Transverse colon (tissue), 4 donors: ENCODE data around the gene CNPY4. TPM values are rescaled to one million over a fixed set of nuclear protein-coding genes. Genes with fewer than 3 reads are reported as not detected.

Source experiments
- DNase-seq: peaks from one replicate; pipeline ENCODE4 v3.0.0-alpha.2; 2019
- H3K27ac ChIP-seq, 4 donors: fragments of 200-600 bp; sonication (generic); 2 replicates each; pipeline ENCODE4 v1.5.1; 2016 to 2018; ENCODE audit warnings: inconsistent platforms in 4 of 4
- H3K27me3 ChIP-seq: fragments of 200-600 bp; sonication (generic); 2 replicates; pipeline ENCODE4 v1.5.1; 2017; ENCODE audit warnings: inconsistent platforms
- H3K36me3 ChIP-seq, 4 donors: fragments of 200-600 bp; sonication (generic); 2 replicates each; pipeline ENCODE4 v1.5.1; 2017 to 2019; ENCODE audit warnings: inconsistent platforms in 4 of 4
- H3K4me1 ChIP-seq, 4 donors: fragments of 200-600 bp; sonication (generic); 2 replicates each; pipeline ENCODE4 v1.5.1; 2017 to 2020; ENCODE audit warnings: inconsistent platforms in 4 of 4
- H3K4me3 ChIP-seq, 4 donors: fragments of 200-600 bp; sonication (generic); 1 replicate in 1 of 4; 2 replicates in 3 of 4; pipeline versions ENCODE4 v1.5.1 to v1.6.1; 2017 to 2019; ENCODE audit warnings: inconsistent platforms in 4 of 4
- H3K9me3 ChIP-seq, 2 donors: fragments of 200-600 bp; sonication (generic); 2 replicates each; pipeline ENCODE4 v1.5.1; 2017 to 2019; ENCODE audit warnings: inconsistent platforms in 2 of 2
- EP300 ChIP-seq: sonication (generic); formaldehyde crosslinking; IDR thresholded peaks from one replicate; pipeline ENCODE4 v1.6.1; 2017; ENCODE audit warnings: antibody characterized with exemption, low read depth
- POLR2A ChIP-seq: fragments of 450-650 bp; IDR thresholded peaks from one replicate; pipeline ENCODE4 v1.6.1; 2016; ENCODE audit warnings: antibody characterized with exemption, mild to moderate bottlenecking, moderate library complexity
- POLR2AphosphoS5 ChIP-seq, 3 donors: sonication (generic); formaldehyde crosslinking; IDR thresholded peaks; one replicate each; pipeline ENCODE4 v1.6.1; 2016; ENCODE audit warnings: antibody characterized with exemption in 3 of 3
- WGBS, 2 donors: methylation state at CpG; one replicate each; pipeline ENCODE4 v1.1.5; 2018; ENCODE audit warnings: low coverage in 1 of 2; 5-methylcytosine and 5-hydroxymethylcytosine counted together
- in situ Hi-C, 4 donors: fragments of 200-750 bp; cut with MboI; loops; one replicate each; pipeline versions ENCODE4 v1.15.0 to v1.15.1; 2017; ENCODE audit warnings: low sequenced_read_pairs in 3 of 4, low pct_ligation_motif_present in 1 of 4, low pct_unique_long_range_greater_than_20kb in 1 of 4
- intact Hi-C: fragments of 100-400 bp; cut with DNase I; formaldehyde crosslinking; loops from one replicate; pipeline ENCODE4 v1.15.1; 2023; ENCODE audit warnings: low total_unique reads
- total RNA-seq, 4 donors: library from RNA; depleted of rRNA; stranded (reverse); fragments of >200 nt; gene quantifications; one replicate each; pipeline ENCODE4 v1.1.0, GENCODE V29; 2016
- TF ChIP-seq, protein P1 (sequence below), 5 experiments: fragments of 200-600 bp in 3 of 5; fragments of 450-650 bp in 2 of 5; sonication (generic) in 3 of 5; IDR thresholded peaks; 1 replicate in 2 of 5; 2 replicates in 3 of 5; pipeline ENCODE4 v1.5.1; 2016 to 2017; ENCODE audit warnings: antibody characterized with exemption in 5 of 5, inconsistent platforms in 3 of 5, mild to moderate bottlenecking in 2 of 5, moderate library complexity in 1 of 5

CNPY4 gene
- total RNA-seq, 4 donors from 2014 or later: 4.9 to 9.4 (median 7.0) TPM

- Histone ChIP-seq H3K4me1 (peaks cover 9 to 25% (median 17%) of the 10 kb centered on the region in 4 donors), H3K4me3 (peak within 1 kb of the TSS; percentile 72 to 91 (median 81)), H3K36me3 (peaks cover 0 to 45% (median 19%) of the 10 kb centered on the region in 4 donors), H3K27ac (peak within 1 kb of the TSS; percentile 92 to 100 (median 97)), H3K9me3 (no peaks in the 10 kb centered on the region), H3K27me3 (no peaks in the 10 kb centered on the region)
- peak; percentile 99 for DNase-seq
- TF ChIP-seq EP300 (no peak), POLR2AphosphoS5 (IDR thresholded peaks at IDR 0.05) (peak in 2 of 3 donors; percentile 39 to 57), POLR2A (no peak)
- intact Hi-C loops (no loop called here), in situ Hi-C loops (no loop called here)
- 0% methylated on average over 71 of the region's 80 CpGs; no CpG with 5 or more reads in 1 of the 2 donors for WGBS, 2 donors
These were observed 18.2 kb upstream of the CNPY4 start, which contains the start of the genes AP4M1 and MCM7 for GRCh38 chr7:100101016-100101862. Gene AP4M1 (plus strand): TSS chr7:100101643. CDS start chr7:100101715, 72 bp downstream. Gene MCM7 (minus strand): TSS chr7:100101397. CDS start chr7:100101294, 103 bp downstream.

GRCh38 chr7:100102950-100103840 lies 16.2 kb upstream of the CNPY4 start:
- intact Hi-C loops: no loop called here
- 52 to 84% methylated on average over 6 to 17 of the region's 17 CpGs for WGBS, 2 donors
- Histone ChIP-seq H3K27me3 (no peaks in the 10 kb centered on the region), H3K4me1 (peaks cover 9 to 25% (median 17%) of the 10 kb centered on the region in 4 donors), H3K9me3 (no peaks in the 10 kb centered on the region), H3K36me3 (peaks cover 0 to 38% (median 13%) of the 10 kb centered on the region in 4 donors), H3K27ac (peak overlapping the region in 2 of 4 donors; percentile 98 to 100), H3K4me3 (no peak overlapping the region)
- in situ Hi-C loops: no loop called here
- DNase-seq: no peak
- TF ChIP-seq POLR2AphosphoS5 (IDR thresholded peaks at IDR 0.05) (no peak), POLR2A (no peak), EP300 (no peak)
- TF ChIP-seq, protein P1, sequence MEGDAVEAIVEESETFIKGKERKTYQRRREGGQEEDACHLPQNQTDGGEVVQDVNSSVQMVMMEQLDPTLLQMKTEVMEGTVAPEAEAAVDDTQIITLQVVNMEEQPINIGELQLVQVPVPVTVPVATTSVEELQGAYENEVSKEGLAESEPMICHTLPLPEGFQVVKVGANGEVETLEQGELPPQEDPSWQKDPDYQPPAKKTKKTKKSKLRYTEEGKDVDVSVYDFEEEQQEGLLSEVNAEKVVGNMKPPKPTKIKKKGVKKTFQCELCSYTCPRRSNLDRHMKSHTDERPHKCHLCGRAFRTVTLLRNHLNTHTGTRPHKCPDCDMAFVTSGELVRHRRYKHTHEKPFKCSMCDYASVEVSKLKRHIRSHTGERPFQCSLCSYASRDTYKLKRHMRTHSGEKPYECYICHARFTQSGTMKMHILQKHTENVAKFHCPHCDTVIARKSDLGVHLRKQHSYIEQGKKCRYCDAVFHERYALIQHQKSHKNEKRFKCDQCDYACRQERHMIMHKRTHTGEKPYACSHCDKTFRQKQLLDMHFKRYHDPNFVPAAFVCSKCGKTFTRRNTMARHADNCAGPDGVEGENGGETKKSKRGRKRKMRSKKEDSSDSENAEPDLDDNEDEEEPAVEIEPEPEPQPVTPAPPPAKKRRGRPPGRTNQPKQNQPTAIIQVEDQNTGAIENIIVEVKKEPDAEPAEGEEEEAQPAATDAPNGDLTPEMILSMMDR (IDR thresholded peaks at IDR 0.05): no peak

DNA sequence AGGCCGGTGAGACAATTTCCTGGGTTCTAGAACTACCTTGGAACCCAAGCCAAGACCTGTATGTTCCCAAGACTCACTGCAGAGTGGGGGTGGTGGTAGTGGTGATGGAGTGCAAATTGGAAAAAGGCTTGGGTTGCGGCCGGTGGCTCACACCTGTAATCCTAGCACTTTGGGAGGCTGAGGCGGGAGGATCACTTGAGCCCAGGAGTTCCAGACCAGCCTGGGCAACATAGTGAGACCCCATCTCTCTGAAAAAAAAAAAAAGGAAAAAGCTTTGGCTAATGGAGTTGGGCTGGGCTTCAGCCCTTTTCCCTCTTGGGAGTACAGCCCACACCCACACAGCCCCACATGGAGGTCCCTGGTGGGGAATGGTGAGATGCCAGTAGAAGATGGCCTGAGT lies 13.9 kb upstream of the CNPY4 start:
- DNase-seq: no peak
- Histone ChIP-seq H3K27me3 (no peaks in the 10 kb centered on the region), H3K9me3 (no peaks in the 10 kb centered on the region), H3K27ac (no peak overlapping the region), H3K4me1 (peaks cover 4 to 11% (median 6%) of the 10 kb centered on the region in 4 donors), H3K4me3 (no peak overlapping the region), H3K36me3 (peaks cover 0 to 29% (median 8%) of the 10 kb centered on the region in 4 donors)
- TF ChIP-seq POLR2A (no peak), EP300 (no peak), POLR2AphosphoS5 (IDR thresholded peaks at IDR 0.05) (no peak)
- TF ChIP-seq, protein P1 (IDR thresholded peaks at IDR 0.05): no peak
- WGBS, 2 donors: 94% methylated on average over 4 of the region's 4 CpGs; no CpG with 5 or more reads in 1 of the 2 donors
- in situ Hi-C loops (no loop called here), intact Hi-C loops (no loop called here)

- peaks cover 0 to 29% (median 8%) of the 10 kb centered on the region in 4 donors for H3K36me3 ChIP-seq
- H3K27ac ChIP-seq: no peak overlapping the region
- no peak for TF ChIP-seq EP300
- in situ Hi-C loops (no loop called here), intact Hi-C loops (no loop called here)
- no peaks in the 10 kb centered on the region for H3K9me3 ChIP-seq
- no peak for DNase-seq
- no peaks in the 10 kb centered on the region for H3K27me3 ChIP-seq
- 82% methylated on average over 5 to 17 of the region's 17 CpGs for WGBS, 2 donors
- peaks cover 4 to 7% (median 6%) of the 10 kb centered on the region in 4 donors for H3K4me1 ChIP-seq
- no peak overlapping the region for H3K4me3 ChIP-seq
These were observed 12.8 kb upstream of the CNPY4 start for GRCh38 chr7:100106633-100107032.
